ENCODE measurements around the gene NTN5. TPM values are rescaled to one million over a fixed set of nuclear protein-coding genes. Genes with fewer than 3 reads are reported as not detected.

The NTN5 gene
- total and polyA plus RNA-seq, 2 experiments from 2014 or later, result 0.52 to 0.94 TPM

DNA sequence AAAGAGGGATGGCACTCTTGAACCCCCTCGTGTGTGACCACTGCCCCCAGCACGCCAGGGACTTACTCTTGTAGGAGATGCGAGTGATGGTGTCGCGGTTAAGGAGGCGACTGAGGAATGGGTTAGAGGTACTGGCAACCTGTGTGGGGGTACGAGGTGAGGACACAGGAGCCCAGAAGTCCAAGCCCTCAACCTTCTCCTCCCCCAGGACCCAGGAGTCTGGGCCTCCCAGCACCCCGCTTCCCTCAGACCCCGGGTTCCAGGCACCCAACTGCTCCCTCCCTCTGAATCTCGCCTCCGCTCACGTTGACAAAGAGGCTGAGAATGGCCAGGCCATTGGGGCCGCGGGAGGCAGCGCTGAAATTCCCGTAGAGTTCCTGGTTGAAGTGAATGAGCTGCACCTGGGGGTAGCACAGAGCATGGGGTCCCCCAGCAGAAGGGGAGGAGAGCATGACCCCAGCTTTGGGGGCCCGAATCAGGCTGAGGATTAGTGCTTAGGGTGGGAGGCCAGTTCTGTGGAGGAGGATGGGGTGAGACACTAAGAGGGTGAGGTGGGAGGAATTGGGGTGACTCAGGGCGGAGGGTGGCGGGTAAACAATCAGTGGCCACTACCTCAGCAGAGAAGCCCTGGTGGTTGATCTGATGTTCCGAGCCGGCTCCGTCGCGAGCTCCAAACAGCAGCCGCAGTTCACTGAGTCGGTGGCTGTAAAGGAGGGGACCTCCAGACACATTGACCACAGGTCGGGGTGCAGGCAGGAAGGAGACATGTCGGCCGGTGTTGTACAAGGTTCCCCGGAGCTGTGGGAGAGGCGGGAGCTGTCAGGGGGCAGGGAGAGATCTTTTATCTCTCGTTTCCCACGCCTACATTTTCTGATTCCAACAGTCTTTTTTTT, 33.1 kb downstream of the NTN5 start:
- Histone ChIP-seq H3F3A (replicated peaks; ENCODE audit: low read depth) (peaks cover 27% of the 10 kb centered on the region), H3K4me2 (peak overlapping the region; percentile 83), H3K36me3 (ENCODE audit: insufficient read depth) (no peaks in the 10 kb centered on the region), H3K79me2 (replicated peaks; ENCODE audit: insufficient read depth) (no peaks in the 10 kb centered on the region), H4K20me1 (replicated peaks; ENCODE audit: insufficient read depth) (no peaks in the 10 kb centered on the region), H3K27ac (ENCODE audit: low read depth) (no peak overlapping the region), H3K27me3 (ENCODE audit: insufficient read depth) (peaks cover 21% of the 10 kb centered on the region), H3K4me1 (ENCODE audit: insufficient read depth) (peaks cover 30% of the 10 kb centered on the region), H3K4me3 (peak overlapping the region; percentile 75), H3K9me2 (ENCODE audit: insufficient read depth) (no peaks in the 10 kb centered on the region), H2AFZ (peak overlapping the region; percentile 56; the same call in 1 of the 2 replicates)
- no peak for ATAC-seq
- peak; percentile 63 for DNase-seq (ENCODE audit: low spot score)
- H3K4me3 Mint-ChIP-seq, result peak overlapping the region; percentile 81; the same call in 1 of the 3 replicates
- H3K27ac Mint-ChIP-seq, result peak overlapping the region; percentile 92
- H3K4me1 Mint-ChIP-seq, result peaks cover 31% of the 10 kb centered on the region
- TF ChIP-seq, protein P1, sequence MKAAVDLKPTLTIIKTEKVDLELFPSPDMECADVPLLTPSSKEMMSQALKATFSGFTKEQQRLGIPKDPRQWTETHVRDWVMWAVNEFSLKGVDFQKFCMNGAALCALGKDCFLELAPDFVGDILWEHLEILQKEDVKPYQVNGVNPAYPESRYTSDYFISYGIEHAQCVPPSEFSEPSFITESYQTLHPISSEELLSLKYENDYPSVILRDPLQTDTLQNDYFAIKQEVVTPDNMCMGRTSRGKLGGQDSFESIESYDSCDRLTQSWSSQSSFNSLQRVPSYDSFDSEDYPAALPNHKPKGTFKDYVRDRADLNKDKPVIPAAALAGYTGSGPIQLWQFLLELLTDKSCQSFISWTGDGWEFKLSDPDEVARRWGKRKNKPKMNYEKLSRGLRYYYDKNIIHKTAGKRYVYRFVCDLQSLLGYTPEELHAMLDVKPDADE (IDR thresholded peaks at IDR 0.05), result no peak
- TF ChIP-seq ZNF114 (CRISPR knock-in tag; IDR thresholded peaks at IDR 0.05) (no peak), JUNB (IDR thresholded peaks at IDR 0.05; ENCODE audit: unreplicated experiment) (no peak), EZH2phosphoT487 (IDR thresholded peaks at IDR 0.05; ENCODE audit: unreplicated experiment) (no peak), ZNF462 (CRISPR knock-in tag; IDR thresholded peaks at IDR 0.05) (no peak), ZNF331 (CRISPR knock-in tag; IDR thresholded peaks at IDR 0.05; ENCODE audit: low read depth) (no peak), STAT1 (IDR thresholded peaks at IDR 0.05; ENCODE audit: unreplicated experiment) (no peak), CTCF (conservative IDR thresholded peaks at IDR 0.05; ENCODE audit: low read depth in 2 of 2) (no peak), POLR2AphosphoS5 (IDR thresholded peaks at IDR 0.05; ENCODE audit: low read depth) (no peak), EZH2 (IDR thresholded peaks at IDR 0.05; ENCODE audit: low read depth, unreplicated experiment) (no peak), NANOG (IDR thresholded peaks at IDR 0.05; ENCODE audit: borderline replicate concordance) (no peak), CREB1 (CRISPR knock-in tag; IDR thresholded peaks at IDR 0.05; ENCODE audit: low read depth) (no peak)
- TF ChIP-seq, protein P2, sequence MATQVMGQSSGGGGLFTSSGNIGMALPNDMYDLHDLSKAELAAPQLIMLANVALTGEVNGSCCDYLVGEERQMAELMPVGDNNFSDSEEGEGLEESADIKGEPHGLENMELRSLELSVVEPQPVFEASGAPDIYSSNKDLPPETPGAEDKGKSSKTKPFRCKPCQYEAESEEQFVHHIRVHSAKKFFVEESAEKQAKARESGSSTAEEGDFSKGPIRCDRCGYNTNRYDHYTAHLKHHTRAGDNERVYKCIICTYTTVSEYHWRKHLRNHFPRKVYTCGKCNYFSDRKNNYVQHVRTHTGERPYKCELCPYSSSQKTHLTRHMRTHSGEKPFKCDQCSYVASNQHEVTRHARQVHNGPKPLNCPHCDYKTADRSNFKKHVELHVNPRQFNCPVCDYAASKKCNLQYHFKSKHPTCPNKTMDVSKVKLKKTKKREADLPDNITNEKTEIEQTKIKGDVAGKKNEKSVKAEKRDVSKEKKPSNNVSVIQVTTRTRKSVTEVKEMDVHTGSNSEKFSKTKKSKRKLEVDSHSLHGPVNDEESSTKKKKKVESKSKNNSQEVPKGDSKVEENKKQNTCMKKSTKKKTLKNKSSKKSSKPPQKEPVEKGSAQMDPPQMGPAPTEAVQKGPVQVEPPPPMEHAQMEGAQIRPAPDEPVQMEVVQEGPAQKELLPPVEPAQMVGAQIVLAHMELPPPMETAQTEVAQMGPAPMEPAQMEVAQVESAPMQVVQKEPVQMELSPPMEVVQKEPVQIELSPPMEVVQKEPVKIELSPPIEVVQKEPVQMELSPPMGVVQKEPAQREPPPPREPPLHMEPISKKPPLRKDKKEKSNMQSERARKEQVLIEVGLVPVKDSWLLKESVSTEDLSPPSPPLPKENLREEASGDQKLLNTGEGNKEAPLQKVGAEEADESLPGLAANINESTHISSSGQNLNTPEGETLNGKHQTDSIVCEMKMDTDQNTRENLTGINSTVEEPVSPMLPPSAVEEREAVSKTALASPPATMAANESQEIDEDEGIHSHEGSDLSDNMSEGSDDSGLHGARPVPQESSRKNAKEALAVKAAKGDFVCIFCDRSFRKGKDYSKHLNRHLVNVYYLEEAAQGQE (IDR thresholded peaks at IDR 0.05; ENCODE audit: unreplicated experiment), result no peak
- peaks cover 18% of the 10 kb centered on the region for H3K27me3 Mint-ChIP-seq (ENCODE audit: insufficient read depth, low read depth, poor library complexity)
- peaks cover 36% of the 10 kb centered on the region for H3K36me3 Mint-ChIP-seq (ENCODE audit: low read depth)
- no peaks in the 10 kb centered on the region for H3K9me3 Mint-ChIP-seq
